Testis (tissue), 2 donors: ENCODE results near the gene AUTS2.

ENCODE experiments used
- CTCF ChIP-seq, 3 experiments: fragments of 450-650 bp in 2 of 3; fragments of 200-600 bp in 1 of 3; sonication (generic) in 1 of 3; IDR thresholded peaks; one replicate each; pipeline ENCODE4 v1.5.1; 2016 to 2019; ENCODE audit warnings: antibody characterized with exemption in 3 of 3, mild to moderate bottlenecking in 2 of 3, moderate library complexity in 1 of 3
- POLR2A ChIP-seq: fragments of 450-650 bp; IDR thresholded peaks from one replicate; pipeline ENCODE4 v1.6.1; 2017; ENCODE audit warnings: antibody characterized with exemption, mild to moderate bottlenecking, moderate library complexity

- TF ChIP-seq CTCF (IDR thresholded peaks at IDR 0.05) (no peak), POLR2A (no peak)
These were observed 499.9 kb downstream of the AUTS2 start for GRCh38 chr7:70098133-70098561.
